HK-2 (cell line): Measurements from ENCODE around the gene IRF5.

Experiments
- DNase-seq: peaks from one replicate; pipeline ENCODE4 v3.0.0-alpha.2; 2018; ENCODE audit not compliant: unreplicated experiment

Gene IRF5

GRCh38 chr7:128919881-128920799 is 17.6 kb upstream of the IRF5 start:
- no peak for DNase-seq

- DNase-seq: no peak
Observed at GRCh38 chr7:128920913-128921582, 16.7 kb upstream of the IRF5 start.

- DNase-seq: no peak
Observed at GRCh38 chr7:128921866-128922440, 15.8 kb upstream of the IRF5 start.

GRCh38 chr7:128922496-128923410 is 15.0 kb upstream of the IRF5 start:
- no peak for DNase-seq

GRCh38 chr7:128923411-128923800 is 14.3 kb upstream of the IRF5 start:
- no peak for DNase-seq

GRCh38 chr7:128924707-128925588 is 12.8 kb upstream of the IRF5 start:
- DNase-seq: no peak

- DNase-seq: no peak
Observed at GRCh38 chr7:128928159-128928813, 9.4 kb upstream of the IRF5 start.

GRCh38 chr7:128928882-128929788 is 8.6 kb upstream of the IRF5 start:
- no peak for DNase-seq

GRCh38 chr7:128931190-128931798 is 6.4 kb upstream of the IRF5 start:
- no peak for DNase-seq

GRCh38 chr7:128931965-128932861 is 5.5 kb upstream of the IRF5 start:
- DNase-seq: no peak

- no peak for DNase-seq
Observed at GRCh38 chr7:128932862-128933179, 4.9 kb upstream of the IRF5 start.

GRCh38 chr7:128933180-128933891 is 4.4 kb upstream of the IRF5 start:
- DNase-seq: no peak

- DNase-seq: no peak
Observed at GRCh38 chr7:128934361-128935341, 3.1 kb upstream of the IRF5 start.

GRCh38 chr7:128935342-128935730 is 2.4 kb upstream of the IRF5 start:
- DNase-seq: no peak

GRCh38 chr7:128936798-128937197 is 929 bp upstream of the IRF5 start:
- no peak for DNase-seq

- DNase-seq: no peak
Observed at GRCh38 chr7:128937271-128937646, 468 bp upstream of the IRF5 start.
